ENCODE data around the gene CA9. TPM values are rescaled to one million over a fixed set of nuclear protein-coding genes. Genes with fewer than 3 reads are reported as not detected.

Gene CA9
- total and polyA plus RNA-seq, 9 of the 15 experiments (the other 6 are each of a cell fraction or from before 2014, with no cell fraction given): 0.15 to 10.6 (median 0.60) TPM; not detected in 4

DNA sequence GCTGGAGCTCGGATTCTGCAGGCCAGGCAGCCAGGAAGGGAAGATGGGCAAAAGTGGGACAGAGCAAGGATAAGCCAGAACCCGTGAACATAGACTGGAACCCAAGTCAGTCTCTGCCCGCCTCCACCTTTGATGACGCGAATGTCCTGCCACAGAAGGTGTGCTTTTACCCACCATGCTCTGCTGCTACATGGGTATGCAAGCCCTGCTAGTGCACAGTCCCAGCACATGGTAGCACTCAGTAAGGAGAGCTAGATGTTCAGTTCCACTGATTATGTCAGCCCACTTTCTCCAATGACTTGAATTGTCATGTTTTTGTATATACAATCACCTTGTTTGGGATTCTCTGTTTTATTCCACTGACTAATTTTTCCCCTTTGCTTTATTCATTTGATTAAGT, 44.1 kb upstream of the CA9 start:
- intact Hi-C loops (cut with micrococcal nuclease): no loop called here

More for the DNA sequence above, 44.1 kb upstream of the CA9 start:
- Histone ChIP-seq H3K9me1 (ENCODE audit: control insufficient read depth, insufficient read depth, low read length) (no peaks in the 10 kb centered on the region), H3K36me3 (ENCODE audit: control insufficient read depth, insufficient read depth, low read length) (no peaks in the 10 kb centered on the region), H3K4me2 (ENCODE audit: insufficient read depth, low read length) (no peak overlapping the region), H4K20me1 (replicated peaks; ENCODE audit: control insufficient read depth, insufficient read depth, low read length) (no peaks in the 10 kb centered on the region), H3K9me3 (replicated peaks; ENCODE audit: control insufficient read depth, insufficient read depth, low read depth, low read length) (no peaks in the 10 kb centered on the region), H3K4me3 (no peak overlapping the region), H3K9ac (ENCODE audit: insufficient read depth in 1 of 2, low read depth in 2 of 2, low read length in 2 of 2) (no peak overlapping the region), H3K79me2 (ENCODE audit: control insufficient read depth, insufficient read depth, low read length) (no peaks in the 10 kb centered on the region), H3K27ac (ENCODE audit: extremely low read depth, low read depth, low read length) (no peak overlapping the region), H3K27me3 (ENCODE audit: control insufficient read depth in 2 of 2, insufficient read depth in 2 of 2, low read length in 2 of 2) (no peaks in the 10 kb centered on the region), H3K4me1 (replicated peaks in 1 of 2; ENCODE audit: control insufficient read depth in 2 of 2, insufficient read depth in 2 of 2, low read length in 2 of 2) (no peaks in the 10 kb centered on the region; a peak in 4 of 5 replicates), H2AFZ (ENCODE audit: low read depth, low read length) (no peak overlapping the region)
- WGBS (ENCODE audit: insufficient coverage, low coverage, missing lambda C conversion rate): 68% methylated on average over 5 of the region's 5 CpGs
- no TSS peak for BruUV-seq (replicated peaks)
- POLR2A ChIA-PET: interaction anchor here (1.4 kb wide), 1 partner anchor 14 kb away, joined by 3 read pairs; no protein-coding TSS in a partner anchor
- no peak for ATAC-seq
- FAIRE-seq: no peak
- in situ Hi-C loops (cut with MboI): no loop called here
- DNase-seq (ENCODE audit: extremely low read depth in 1 of 4, low spot score in 3 of 4): no peak
- CTCF ChIA-PET (ENCODE audit: low intra/inter-chr PET ratio): no interaction called here
- TF ChIP-seq ELF2 (CRISPR knock-in tag; IDR thresholded peaks at IDR 0.05) (no peak), EP300 (IDR thresholded peaks at IDR 0.05; ENCODE audit: low read length) (no peak), ZNF449 (CRISPR knock-in tag; IDR thresholded peaks at IDR 0.05) (no peak), SRSF9 (IDR thresholded peaks at IDR 0.05; ENCODE audit: borderline replicate concordance, low read depth, low read length) (no peak), RBM17 (IDR thresholded peaks at IDR 0.05; ENCODE audit: borderline replicate concordance, low read depth, low read length) (no peak)

Measured in K562 (cell line).